ENCODE results near the gene WFS1. TPM values are rescaled to one million over a fixed set of nuclear protein-coding genes. Genes with fewer than 3 reads are reported as not detected.

WFS1 gene, protein sequence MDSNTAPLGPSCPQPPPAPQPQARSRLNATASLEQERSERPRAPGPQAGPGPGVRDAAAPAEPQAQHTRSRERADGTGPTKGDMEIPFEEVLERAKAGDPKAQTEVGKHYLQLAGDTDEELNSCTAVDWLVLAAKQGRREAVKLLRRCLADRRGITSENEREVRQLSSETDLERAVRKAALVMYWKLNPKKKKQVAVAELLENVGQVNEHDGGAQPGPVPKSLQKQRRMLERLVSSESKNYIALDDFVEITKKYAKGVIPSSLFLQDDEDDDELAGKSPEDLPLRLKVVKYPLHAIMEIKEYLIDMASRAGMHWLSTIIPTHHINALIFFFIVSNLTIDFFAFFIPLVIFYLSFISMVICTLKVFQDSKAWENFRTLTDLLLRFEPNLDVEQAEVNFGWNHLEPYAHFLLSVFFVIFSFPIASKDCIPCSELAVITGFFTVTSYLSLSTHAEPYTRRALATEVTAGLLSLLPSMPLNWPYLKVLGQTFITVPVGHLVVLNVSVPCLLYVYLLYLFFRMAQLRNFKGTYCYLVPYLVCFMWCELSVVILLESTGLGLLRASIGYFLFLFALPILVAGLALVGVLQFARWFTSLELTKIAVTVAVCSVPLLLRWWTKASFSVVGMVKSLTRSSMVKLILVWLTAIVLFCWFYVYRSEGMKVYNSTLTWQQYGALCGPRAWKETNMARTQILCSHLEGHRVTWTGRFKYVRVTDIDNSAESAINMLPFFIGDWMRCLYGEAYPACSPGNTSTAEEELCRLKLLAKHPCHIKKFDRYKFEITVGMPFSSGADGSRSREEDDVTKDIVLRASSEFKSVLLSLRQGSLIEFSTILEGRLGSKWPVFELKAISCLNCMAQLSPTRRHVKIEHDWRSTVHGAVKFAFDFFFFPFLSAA
- total RNA-seq = 104 TPM
- long read RNA-seq, transcript WFS1-206 (2 exons, 570 nt) = minor isoform, 15 of 490 reads
- long read RNA-seq, transcript WFS1-202 (8 exons, 3,255 nt) = minor isoform, 68 of 490 reads
- long read RNA-seq, transcript WFS1-201 (8 exons, 3,640 nt) = major isoform, 219 of 490 reads
- long read RNA-seq, partial matches to known transcripts = 167 of 490 reads
- long read RNA-seq, other reads (novel, unspliced or antisense) = 18 of 490 reads

DNA sequence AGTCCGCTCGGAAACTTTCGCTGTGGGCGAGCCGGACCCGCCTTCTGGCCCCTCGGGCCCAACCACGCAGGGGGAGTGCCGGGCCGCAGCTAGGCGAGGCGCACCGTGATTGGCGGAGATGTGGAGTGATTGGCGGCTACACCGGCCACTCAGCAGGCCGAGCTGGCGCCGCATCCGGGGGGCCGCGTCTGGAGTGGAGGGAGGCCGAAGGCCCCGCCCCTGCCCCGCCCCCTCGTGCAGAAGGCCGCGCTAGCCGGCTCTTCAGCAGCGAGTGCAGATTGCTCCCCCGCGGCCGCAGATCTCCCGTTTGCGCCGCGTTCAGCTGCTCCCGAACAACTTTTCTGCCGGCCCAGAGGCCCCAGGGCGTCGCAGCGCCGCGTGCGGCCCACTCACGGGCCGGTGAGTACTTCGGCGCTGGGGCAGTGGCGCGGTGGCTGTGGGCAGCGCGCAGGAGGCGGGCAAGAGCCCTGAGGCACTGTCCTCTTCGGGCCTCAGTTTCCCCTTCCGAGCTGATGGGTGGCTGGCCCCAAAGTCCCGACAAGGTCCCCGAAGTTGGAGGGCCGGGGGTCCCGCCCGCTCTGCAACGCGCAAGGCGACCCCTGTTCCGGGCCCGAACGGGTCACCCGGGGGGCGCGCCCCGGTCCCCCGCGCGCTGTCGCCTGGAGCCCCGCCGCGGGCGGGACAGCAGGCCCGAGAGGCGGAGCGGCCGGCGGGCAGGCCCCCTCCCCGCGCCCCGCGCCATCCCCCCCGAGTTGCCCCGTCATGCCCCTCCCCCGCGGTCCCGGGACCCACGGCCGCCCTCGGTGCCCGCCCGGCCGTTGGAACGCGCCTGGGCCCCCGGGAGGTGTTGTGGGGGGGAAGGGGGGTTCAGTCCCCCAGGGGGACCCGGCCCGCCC is at the start of gene WFS1:
Gene WFS1, plus strand, starts transcription at position 235 of the 896 bp plus-strand sequence. CDS start 7,606 bp downstream, outside the sequence.
- Histone ChIP-seq H3K27ac (replicated peaks) (peak within 1 kb of the TSS; percentile 92), H3K4me3 (peak within 1 kb of the TSS; percentile 98), H3K36me3 (no peaks in the 10 kb centered on the region), H3K9me3 (replicated peaks) (no peaks in the 10 kb centered on the region), H3K4me1 (peaks cover 56% of the 10 kb centered on the region), H3K27me3 (ENCODE audit: low read depth) (no peaks in the 10 kb centered on the region)
- TF ChIP-seq, protein P1, sequence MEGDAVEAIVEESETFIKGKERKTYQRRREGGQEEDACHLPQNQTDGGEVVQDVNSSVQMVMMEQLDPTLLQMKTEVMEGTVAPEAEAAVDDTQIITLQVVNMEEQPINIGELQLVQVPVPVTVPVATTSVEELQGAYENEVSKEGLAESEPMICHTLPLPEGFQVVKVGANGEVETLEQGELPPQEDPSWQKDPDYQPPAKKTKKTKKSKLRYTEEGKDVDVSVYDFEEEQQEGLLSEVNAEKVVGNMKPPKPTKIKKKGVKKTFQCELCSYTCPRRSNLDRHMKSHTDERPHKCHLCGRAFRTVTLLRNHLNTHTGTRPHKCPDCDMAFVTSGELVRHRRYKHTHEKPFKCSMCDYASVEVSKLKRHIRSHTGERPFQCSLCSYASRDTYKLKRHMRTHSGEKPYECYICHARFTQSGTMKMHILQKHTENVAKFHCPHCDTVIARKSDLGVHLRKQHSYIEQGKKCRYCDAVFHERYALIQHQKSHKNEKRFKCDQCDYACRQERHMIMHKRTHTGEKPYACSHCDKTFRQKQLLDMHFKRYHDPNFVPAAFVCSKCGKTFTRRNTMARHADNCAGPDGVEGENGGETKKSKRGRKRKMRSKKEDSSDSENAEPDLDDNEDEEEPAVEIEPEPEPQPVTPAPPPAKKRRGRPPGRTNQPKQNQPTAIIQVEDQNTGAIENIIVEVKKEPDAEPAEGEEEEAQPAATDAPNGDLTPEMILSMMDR (IDR thresholded peaks at IDR 0.05; ENCODE audit: borderline replicate concordance) = no peak
- DNase-seq = peak; percentile 99
- intact Hi-C loops (cut with micrococcal nuclease) = no loop called here

DNA sequence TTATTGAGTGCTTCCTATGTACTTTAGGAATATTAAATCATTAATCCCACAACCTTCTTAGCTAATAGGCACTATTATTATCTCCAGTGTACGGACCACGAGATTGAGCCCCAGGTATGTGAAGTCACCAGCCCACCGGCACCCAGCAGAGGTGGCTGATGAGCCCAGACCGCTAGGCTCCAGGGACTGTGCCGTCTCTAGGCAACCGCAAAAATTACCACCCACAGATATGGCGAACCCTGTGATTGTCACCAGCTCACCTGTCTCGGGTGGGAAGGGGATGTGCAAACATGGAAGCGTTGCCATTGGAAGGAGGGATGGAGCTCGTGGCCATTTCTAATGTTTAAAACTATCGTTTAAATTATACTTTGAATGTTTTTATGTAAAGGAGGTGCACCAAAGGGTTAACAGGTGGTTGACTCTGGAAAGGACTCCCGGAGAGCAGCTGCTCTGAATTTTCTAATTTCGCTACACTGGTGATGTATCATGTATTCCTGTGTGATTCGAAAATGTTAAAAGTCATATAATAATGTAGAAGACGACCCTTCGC is 48.3 kb upstream of the WFS1 start:
- H3K27me3 ChIP-seq (ENCODE audit: low read depth) = peaks cover 88% of the 10 kb centered on the region
- no peak for DNase-seq
- no peaks in the 10 kb centered on the region for H3K36me3 ChIP-seq
- intact Hi-C loops (cut with micrococcal nuclease) = no loop called here
- peaks cover 9% of the 10 kb centered on the region for H3K4me1 ChIP-seq
- peaks cover 6% of the 10 kb centered on the region for H3K9me3 ChIP-seq (replicated peaks)
- TF ChIP-seq, protein P1 (IDR thresholded peaks at IDR 0.05; ENCODE audit: borderline replicate concordance) = no peak
- no peak overlapping the region for H3K27ac ChIP-seq (replicated peaks)
- peak overlapping the region; percentile 60 for H3K4me3 ChIP-seq

DNA sequence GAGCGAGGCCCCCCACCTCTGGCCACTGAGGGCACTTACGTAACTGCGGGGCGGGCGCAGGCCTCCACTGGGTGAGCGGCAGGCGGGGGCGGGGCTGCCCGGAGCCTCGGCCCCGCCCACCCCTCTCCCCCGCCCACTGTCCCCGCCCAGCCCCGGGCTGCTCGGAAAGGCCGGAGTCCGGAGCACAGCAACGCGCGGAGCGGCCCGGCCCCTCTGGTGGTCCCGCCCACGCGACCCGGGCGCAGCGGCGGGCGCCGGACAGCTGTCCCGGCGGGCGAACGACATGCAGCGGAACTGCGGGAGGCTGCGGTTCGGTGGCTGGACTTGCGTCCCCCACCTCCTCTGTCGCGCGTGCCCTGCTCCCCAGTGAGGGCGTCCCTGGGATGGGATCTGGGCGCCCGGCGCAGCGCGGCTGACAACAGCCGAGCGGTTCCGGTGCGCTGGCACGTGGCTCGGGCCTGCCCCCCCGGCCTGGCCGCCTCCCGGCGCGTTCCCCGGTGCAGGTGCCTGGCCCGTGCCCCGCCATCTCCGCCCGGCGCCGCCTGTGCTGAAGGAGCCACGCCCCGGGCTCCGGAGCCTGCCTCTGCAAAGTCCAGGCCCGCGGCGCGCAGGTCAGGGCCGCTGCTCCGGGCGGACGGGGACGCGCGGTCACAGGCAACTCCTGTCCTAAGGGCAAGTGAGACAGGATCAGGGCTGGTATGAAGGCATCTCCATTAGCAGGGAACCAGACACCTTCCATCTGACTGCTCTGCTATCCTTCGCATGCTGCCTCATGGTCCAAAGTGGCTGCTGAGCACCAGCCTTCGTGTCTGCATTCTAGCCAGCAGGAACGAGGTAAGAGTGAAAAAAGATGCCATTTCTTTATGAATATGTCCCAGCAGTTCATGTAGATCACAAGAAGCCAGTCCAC is 47.5 kb upstream of the WFS1 start:
- Histone ChIP-seq H3K9me3 (replicated peaks) (peaks cover 6% of the 10 kb centered on the region), H3K4me1 (peaks cover 9% of the 10 kb centered on the region), H3K27ac (replicated peaks) (no peak overlapping the region), H3K4me3 (peak overlapping the region; percentile 60), H3K27me3 (ENCODE audit: low read depth) (peaks cover 88% of the 10 kb centered on the region), H3K36me3 (no peaks in the 10 kb centered on the region)
- TF ChIP-seq, protein P1 (IDR thresholded peaks at IDR 0.05; ENCODE audit: borderline replicate concordance) = no peak
- intact Hi-C loops (cut with micrococcal nuclease) = no loop called here
- peak; percentile 29 for DNase-seq

DNA sequence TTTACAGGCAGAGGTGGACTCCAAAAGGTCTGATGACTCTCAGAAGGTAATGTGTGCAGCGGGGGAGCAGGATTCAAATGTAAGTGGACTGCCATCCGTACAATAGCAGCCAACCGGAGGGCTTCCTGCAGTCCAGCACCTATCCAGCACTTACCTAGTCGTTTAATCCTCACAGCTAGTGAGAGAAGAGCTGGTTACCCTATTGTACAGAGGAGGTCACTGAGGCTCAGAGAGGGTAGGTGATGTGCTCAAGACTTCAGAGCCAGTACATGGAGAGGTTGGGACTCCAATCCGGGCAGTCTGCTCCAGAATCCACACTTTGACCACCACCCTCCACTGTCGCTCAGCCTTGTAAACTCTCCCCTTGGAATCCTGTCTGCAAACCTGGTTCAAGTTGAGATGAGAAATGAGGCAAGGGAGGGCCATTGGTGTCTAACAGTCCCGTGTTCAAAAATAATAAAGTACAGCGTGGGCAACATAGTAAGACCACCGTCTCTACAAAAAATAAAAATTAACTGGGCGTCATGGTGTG is 46.8 kb upstream of the WFS1 start:
- TF ChIP-seq, protein P1 (IDR thresholded peaks at IDR 0.05; ENCODE audit: borderline replicate concordance) = no peak
- Histone ChIP-seq H3K9me3 (replicated peaks) (peaks cover 6% of the 10 kb centered on the region), H3K36me3 (no peaks in the 10 kb centered on the region), H3K27ac (replicated peaks) (no peak overlapping the region), H3K27me3 (ENCODE audit: low read depth) (peaks cover 91% of the 10 kb centered on the region), H3K4me3 (no peak overlapping the region), H3K4me1 (peaks cover 9% of the 10 kb centered on the region)
- intact Hi-C loops (cut with micrococcal nuclease) = no loop called here
- DNase-seq = no peak
